HEK293T (cell line): ENCODE measurements around the gene DHRS13.

Experiments
- ARNT ChIP-seq: fragments of 450-650 bp; IDR thresholded peaks from 2 replicates; pipeline ENCODE4 v1.6.1; 2017; ENCODE audit warnings: mild to moderate bottlenecking
- BHLHE40 ChIP-seq: fragments of 450-650 bp; IDR thresholded peaks from 2 replicates; pipeline ENCODE4 v1.6.1; 2016; ENCODE audit warnings: mild to moderate bottlenecking, moderate library complexity, borderline replicate concordance
- ELF4 ChIP-seq: fragments of 450-650 bp; IDR thresholded peaks from 2 replicates; pipeline ENCODE4 v1.6.1; 2017; ENCODE audit warnings: antibody characterized with exemption
- FOXA1 ChIP-seq: fragments of 450-650 bp; IDR thresholded peaks from 2 replicates; pipeline ENCODE4 v1.6.1; 2016; ENCODE audit warnings: mild to moderate bottlenecking
- FOXK2 ChIP-seq: fragments of 450-650 bp; IDR thresholded peaks from 2 replicates; pipeline ENCODE4 v1.6.1; 2016; ENCODE audit warnings: mild to moderate bottlenecking
- FOXM1 ChIP-seq: fragments of 450-650 bp; IDR thresholded peaks from 2 replicates; pipeline ENCODE4 v1.6.1; 2017; ENCODE audit warnings: mild to moderate bottlenecking, borderline replicate concordance
- HDGF ChIP-seq: fragments of 450-650 bp; IDR thresholded peaks from 2 replicates; pipeline ENCODE4 v1.6.1; 2017; ENCODE audit warnings: antibody characterized with exemption, borderline replicate concordance
- LEF1 ChIP-seq: fragments of 450-650 bp; IDR thresholded peaks from 2 replicates; pipeline ENCODE4 v1.6.1; 2017; ENCODE audit warnings: mild to moderate bottlenecking, borderline replicate concordance
- SP1 ChIP-seq: fragments of 450-650 bp; IDR thresholded peaks from 2 replicates; pipeline ENCODE4 v1.6.1; 2017
- SUZ12 ChIP-seq: fragments of 450-650 bp; IDR thresholded peaks from 2 replicates; pipeline ENCODE4 v1.6.1; 2016; ENCODE audit warnings: mild to moderate bottlenecking
- TARDBP ChIP-seq: fragments of 450-650 bp; IDR thresholded peaks from 2 replicates; pipeline ENCODE4 v1.6.1; 2016
- ZNF384 ChIP-seq: fragments of 450-650 bp; IDR thresholded peaks from 2 replicates; pipeline ENCODE4 v1.6.1; 2016

GRCh38 chr17:28878981-28879380, 23.9 kb downstream of the DHRS13 start:
- no peak for TF ChIP-seq HDGF
- TF ChIP-seq SUZ12, result no peak
- no peak for TF ChIP-seq FOXK2
- TF ChIP-seq LEF1, result no peak
- TF ChIP-seq BHLHE40, result no peak
- no peak for TF ChIP-seq ZNF384
- no peak for TF ChIP-seq ARNT
- TF ChIP-seq ELF4, result no peak
- no peak for TF ChIP-seq FOXA1
- TF ChIP-seq FOXM1, result no peak
- TF ChIP-seq SP1, result no peak
- no peak for TF ChIP-seq TARDBP
